AG09309 (cell line): ENCODE results near the gene KRT15.

Experiments
- DNase-seq: peaks from one replicate; pipeline ENCODE4 v3.0.0-alpha.2; 2010; ENCODE audit warnings: low read depth
- H3K4me3 ChIP-seq: 2 replicates; pipeline ENCODE4 v1.5.1; 2011; ENCODE audit warnings: mild to moderate bottlenecking, low read depth, low read length, moderate library complexity; ENCODE audit not compliant: control insufficient read depth
- TF ChIP-seq, protein P1 (sequence below): IDR thresholded peaks from 2 replicates; pipeline ENCODE4 v1.5.1; 2011; ENCODE audit warnings: mild to moderate bottlenecking, low read depth, low read length, inconsistent platforms; ENCODE audit not compliant: insufficient read depth, control insufficient read depth; ENCODE audit errors: missing control alignments

The KRT15 gene

DNA sequence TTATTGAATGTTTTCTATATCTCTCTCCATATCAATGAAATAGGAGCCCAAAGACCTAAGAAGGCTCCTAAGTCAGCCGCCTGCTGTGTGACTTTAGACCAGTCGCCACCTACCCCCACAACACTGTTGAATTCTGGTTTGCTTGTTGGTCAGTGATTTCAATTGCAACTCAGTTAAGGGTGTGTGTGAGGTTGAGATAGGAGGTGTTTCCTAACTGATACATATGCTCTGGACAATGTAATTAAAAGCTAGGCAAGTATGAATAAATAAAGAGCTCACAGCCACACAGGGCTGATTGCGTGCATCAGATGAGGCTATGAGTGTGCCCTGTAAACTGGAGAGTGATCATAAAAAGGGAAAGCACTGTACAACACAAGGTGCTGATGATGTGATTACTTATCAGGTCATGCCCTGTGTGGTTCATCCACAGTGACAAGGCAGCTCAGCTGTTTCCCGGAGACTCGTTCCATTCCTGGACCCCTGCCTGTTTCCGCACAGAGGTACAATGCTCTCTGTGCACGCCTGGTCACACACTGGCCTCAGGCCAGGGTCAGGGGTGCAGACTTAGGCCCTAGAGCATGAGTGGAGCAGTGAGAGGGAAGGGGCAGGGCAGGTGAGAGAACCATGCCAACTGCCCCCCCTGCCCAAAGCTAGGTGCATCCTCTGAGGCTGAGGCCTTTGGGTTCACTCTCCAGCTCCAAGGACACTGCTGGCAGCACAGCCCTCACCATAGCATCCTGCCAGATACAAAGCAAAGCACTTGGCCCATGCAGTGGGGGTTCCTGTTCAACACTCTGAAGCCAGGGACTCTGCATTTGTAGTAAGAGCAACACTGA is 34.5 kb downstream of the KRT15 start:
- H3K4me3 ChIP-seq = no peak overlapping the region
- TF ChIP-seq, protein P1, sequence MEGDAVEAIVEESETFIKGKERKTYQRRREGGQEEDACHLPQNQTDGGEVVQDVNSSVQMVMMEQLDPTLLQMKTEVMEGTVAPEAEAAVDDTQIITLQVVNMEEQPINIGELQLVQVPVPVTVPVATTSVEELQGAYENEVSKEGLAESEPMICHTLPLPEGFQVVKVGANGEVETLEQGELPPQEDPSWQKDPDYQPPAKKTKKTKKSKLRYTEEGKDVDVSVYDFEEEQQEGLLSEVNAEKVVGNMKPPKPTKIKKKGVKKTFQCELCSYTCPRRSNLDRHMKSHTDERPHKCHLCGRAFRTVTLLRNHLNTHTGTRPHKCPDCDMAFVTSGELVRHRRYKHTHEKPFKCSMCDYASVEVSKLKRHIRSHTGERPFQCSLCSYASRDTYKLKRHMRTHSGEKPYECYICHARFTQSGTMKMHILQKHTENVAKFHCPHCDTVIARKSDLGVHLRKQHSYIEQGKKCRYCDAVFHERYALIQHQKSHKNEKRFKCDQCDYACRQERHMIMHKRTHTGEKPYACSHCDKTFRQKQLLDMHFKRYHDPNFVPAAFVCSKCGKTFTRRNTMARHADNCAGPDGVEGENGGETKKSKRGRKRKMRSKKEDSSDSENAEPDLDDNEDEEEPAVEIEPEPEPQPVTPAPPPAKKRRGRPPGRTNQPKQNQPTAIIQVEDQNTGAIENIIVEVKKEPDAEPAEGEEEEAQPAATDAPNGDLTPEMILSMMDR = no peak
- no peak for DNase-seq

DNA sequence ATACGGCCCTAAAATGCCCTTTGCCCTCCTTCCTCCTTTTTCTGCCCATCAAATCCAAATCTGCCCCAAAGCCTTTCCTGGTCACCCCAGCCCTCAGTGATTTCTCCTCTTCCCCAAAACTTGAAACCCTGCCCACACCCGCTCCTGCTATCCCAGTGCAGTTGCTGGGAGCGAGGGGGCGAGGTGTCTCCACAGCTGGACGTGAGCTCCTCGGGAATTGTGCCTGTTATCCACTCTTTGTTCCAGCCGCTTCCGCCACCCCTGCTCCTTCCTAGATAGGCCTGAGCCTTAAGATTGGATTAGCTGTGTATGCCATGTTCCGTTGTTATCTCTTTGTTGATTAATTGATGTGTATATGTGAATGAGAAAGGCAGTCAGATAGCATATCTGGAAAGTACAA is 35.2 kb downstream of the KRT15 start:
- TF ChIP-seq, protein P1 = no peak
- no peak for DNase-seq
- no peak overlapping the region for H3K4me3 ChIP-seq

DNA sequence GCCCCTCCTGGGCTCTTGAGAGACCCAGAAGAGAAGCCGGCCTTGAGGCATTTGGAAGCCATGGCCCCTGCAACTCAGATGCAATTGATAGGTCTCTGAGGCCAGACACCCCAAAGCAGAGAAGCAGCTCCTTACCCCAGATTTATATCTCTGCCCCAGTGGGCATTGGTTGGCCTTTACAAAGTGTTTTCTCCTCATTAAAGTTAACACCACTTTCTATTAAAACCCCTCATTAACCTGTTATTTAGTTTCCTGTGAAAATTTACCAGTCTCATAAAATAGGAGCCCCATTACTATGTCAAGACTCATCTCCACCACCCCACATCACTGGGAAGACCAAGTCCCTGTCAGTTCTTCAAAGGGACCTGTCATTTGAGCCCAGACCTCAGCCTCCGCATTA is 37.7 kb downstream of the KRT15 start, which contains the start of gene KRT35:
Gene KRT35 (minus strand): TSS at position 116 of the 400 bp plus-strand sequence. CDS start 54 bp downstream, at position 62.
- no peak for DNase-seq
- no peak within 1 kb of the TSS for H3K4me3 ChIP-seq
- TF ChIP-seq, protein P1 = no peak

GRCh38 chr17:41480581-41480980 is 38.1 kb downstream of the KRT15 start:
- no peak overlapping the region for H3K4me3 ChIP-seq
- no peak for DNase-seq
- TF ChIP-seq, protein P1 = no peak

GRCh38 chr17:41480136-41480535 is 38.6 kb downstream of the KRT15 start:
- H3K4me3 ChIP-seq = no peak overlapping the region
- TF ChIP-seq, protein P1 = no peak
- no peak for DNase-seq

DNA sequence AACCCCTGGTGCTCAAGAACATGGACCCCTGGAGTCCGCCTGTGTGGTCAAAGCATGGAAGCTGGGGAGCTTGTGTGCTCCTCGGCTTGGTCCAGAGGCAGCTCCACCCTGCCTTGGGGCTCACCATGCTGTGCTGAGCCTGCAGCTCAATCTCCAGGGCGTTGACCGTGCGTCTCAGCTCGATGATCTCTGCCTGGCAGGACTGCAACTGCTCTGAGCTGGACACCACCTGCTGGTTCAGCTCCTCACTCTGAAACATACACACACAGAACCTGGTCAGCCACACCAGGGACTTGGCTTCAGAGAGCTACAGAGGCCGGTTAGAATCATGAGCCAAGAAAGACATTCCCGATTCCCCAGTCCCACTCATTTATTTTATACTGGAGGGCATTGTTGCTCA is 40.5 kb downstream of the KRT15 start:
- H3K4me3 ChIP-seq = no peak overlapping the region
- TF ChIP-seq, protein P1 = no peak
- no peak for DNase-seq
